HEK293 (cell line): Measurements from ENCODE around the gene DLGAP3.

ENCODE experiments used
- CTCF ChIA-PET: fragments of 350-600 bp; formaldehyde crosslinking; extraction: SDS; loops from one replicate; lab custom pipeline; 2021; ENCODE audit warnings: antibody characterized with exemption; lab: Yijun Ruan, JAX
- POLR2A ChIA-PET: fragments of 300-600 bp; formaldehyde crosslinking; extraction: SDS; loops from one replicate; lab custom pipeline; 2020; ENCODE audit warnings: antibody characterized with exemption, inconsistent platforms; lab: Yijun Ruan, JAX
- H3K27ac ChIP-seq: fragments of 200-500 bp; sonication (Bioruptor generic); 2 replicates; pipeline ENCODE4 v1.5.1; 2014; ENCODE audit warnings: low read depth, low read length, control low read depth, inconsistent platforms; ENCODE audit errors: extremely low read depth
- H3K36me3 ChIP-seq, 2 experiments: fragments of 200-500 bp in 1 of 2; sonication (Bioruptor generic) in 1 of 2; 1 replicate in 1 of 2; 2 replicates in 1 of 2; pipeline ENCODE4 v1.5.1; 2014 to 2017; ENCODE audit warnings: inconsistent platforms in 2 of 2, low read length in 2 of 2; ENCODE audit not compliant: control insufficient read depth in 2 of 2, insufficient read depth in 1 of 2
- H3K4me1 ChIP-seq: fragments of 200-500 bp; sonication (Bioruptor generic); 2 replicates; pipeline ENCODE4 v1.5.1; 2014; ENCODE audit warnings: mild to moderate bottlenecking, low read length, inconsistent platforms; ENCODE audit not compliant: control insufficient read depth, insufficient read depth
- H3K4me3 ChIP-seq: 2 replicates; pipeline ENCODE4 v1.5.1; 2011; ENCODE audit warnings: low read depth, mild to moderate bottlenecking, control low read depth, low read length, moderate library complexity
- H3K9me3 ChIP-seq: fragments of 200-500 bp; sonication (Bioruptor generic); 2 replicates; pipeline ENCODE4 v1.5.1; 2014; ENCODE audit warnings: low read depth, low read length, inconsistent platforms; ENCODE audit not compliant: control insufficient read depth, insufficient read depth
- EGR2 ChIP-seq: fragments of 450-650 bp; formaldehyde crosslinking; IDR thresholded peaks from 2 replicates; pipeline ENCODE4 v1.5.1; 2016; ENCODE audit warnings: low read depth, missing biosample characterization, missing genetic modification characterization
- GLI4 ChIP-seq: fragments of 450-650 bp; formaldehyde crosslinking; IDR thresholded peaks from 2 replicates; pipeline ENCODE4 v1.5.1; 2016; ENCODE audit warnings: missing biosample characterization, missing genetic modification characterization
- GLIS2 ChIP-seq: fragments of 450-650 bp; formaldehyde crosslinking; IDR thresholded peaks from 2 replicates; pipeline ENCODE4 v1.5.1; 2016; ENCODE audit warnings: missing biosample characterization, missing genetic modification characterization
- INSM2 ChIP-seq: fragments of 450-650 bp; formaldehyde crosslinking; IDR thresholded peaks from 2 replicates; pipeline ENCODE4 v1.5.1; 2016; ENCODE audit warnings: missing biosample characterization, missing genetic modification characterization
- OSR2 ChIP-seq: fragments of 450-650 bp; formaldehyde crosslinking; IDR thresholded peaks from 2 replicates; pipeline ENCODE4 v1.5.1; 2016; ENCODE audit warnings: missing biosample characterization, missing genetic modification characterization
- OVOL3 ChIP-seq: fragments of 450-650 bp; formaldehyde crosslinking; IDR thresholded peaks from 2 replicates; pipeline ENCODE4 v1.5.1; 2016; ENCODE audit warnings: missing biosample characterization, missing genetic modification characterization
- PRDM6 ChIP-seq: fragments of 450-650 bp; formaldehyde crosslinking; IDR thresholded peaks from 2 replicates; pipeline ENCODE4 v1.5.1; 2017; ENCODE audit warnings: missing biosample characterization, missing genetic modification characterization
- SP2 ChIP-seq: fragments of 450-650 bp; formaldehyde crosslinking; IDR thresholded peaks from 2 replicates; pipeline ENCODE4 v1.5.1; 2016; ENCODE audit warnings: missing biosample characterization, missing genetic modification characterization
- YY2 ChIP-seq: fragments of 450-650 bp; formaldehyde crosslinking; IDR thresholded peaks from 2 replicates; pipeline ENCODE4 v1.5.1; 2016; ENCODE audit warnings: missing biosample characterization, missing genetic modification characterization
- ZBTB17 ChIP-seq: fragments of 450-650 bp; formaldehyde crosslinking; IDR thresholded peaks from 2 replicates; pipeline ENCODE4 v1.5.1; 2016; ENCODE audit warnings: missing biosample characterization, missing genetic modification characterization
- ZBTB48 ChIP-seq: fragments of 450-650 bp; formaldehyde crosslinking; IDR thresholded peaks from 2 replicates; pipeline ENCODE4 v1.5.1; 2016; ENCODE audit warnings: missing biosample characterization, missing genetic modification characterization
- ZFP41 ChIP-seq: fragments of 450-650 bp; formaldehyde crosslinking; IDR thresholded peaks from 2 replicates; pipeline ENCODE4 v1.5.1; 2016; ENCODE audit warnings: missing biosample characterization, missing genetic modification characterization, borderline replicate concordance
- ZNF10 ChIP-seq: fragments of 450-650 bp; formaldehyde crosslinking; IDR thresholded peaks from 2 replicates; pipeline ENCODE4 v1.5.1; 2017; ENCODE audit warnings: missing biosample characterization, missing genetic modification characterization
- ZNF114 ChIP-seq: fragments of 450-650 bp; formaldehyde crosslinking; IDR thresholded peaks from 2 replicates; pipeline ENCODE4 v1.5.0; 2017; ENCODE audit warnings: missing biosample characterization, missing genetic modification characterization
- ZNF175 ChIP-seq: fragments of 450-650 bp; formaldehyde crosslinking; IDR thresholded peaks from 2 replicates; pipeline ENCODE4 v1.5.1; 2016; ENCODE audit warnings: missing biosample characterization, missing genetic modification characterization
- ZNF221 ChIP-seq: fragments of 450-650 bp; formaldehyde crosslinking; IDR thresholded peaks from 2 replicates; pipeline ENCODE4 v1.5.1; 2017; ENCODE audit warnings: missing biosample characterization, missing genetic modification characterization, borderline replicate concordance
- ZNF324 ChIP-seq: fragments of 450-650 bp; formaldehyde crosslinking; IDR thresholded peaks from 2 replicates; pipeline ENCODE4 v1.5.1; 2016; ENCODE audit warnings: missing biosample characterization, missing genetic modification characterization
- ZNF391 ChIP-seq: fragments of 450-650 bp; formaldehyde crosslinking; IDR thresholded peaks from 2 replicates; pipeline ENCODE4 v1.5.1; 2016; ENCODE audit warnings: low read depth, missing biosample characterization, missing genetic modification characterization, borderline replicate concordance
- ZNF394 ChIP-seq: fragments of 450-650 bp; formaldehyde crosslinking; IDR thresholded peaks from 2 replicates; pipeline ENCODE4 v1.5.1; 2016; ENCODE audit warnings: missing biosample characterization, missing genetic modification characterization, mild to moderate bottlenecking, moderate library complexity, borderline replicate concordance
- ZNF488 ChIP-seq: fragments of 450-650 bp; formaldehyde crosslinking; IDR thresholded peaks from 2 replicates; pipeline ENCODE4 v1.5.1; 2016; ENCODE audit warnings: missing biosample characterization, missing genetic modification characterization
- ZNF513 ChIP-seq: fragments of 450-650 bp; IDR thresholded peaks from 2 replicates; pipeline ENCODE4 v1.5.1; 2018; ENCODE audit warnings: missing biosample characterization, missing genetic modification characterization
- ZNF555 ChIP-seq: fragments of 450-650 bp; formaldehyde crosslinking; conservative IDR thresholded peaks from 2 replicates; pipeline ENCODE4 v1.5.1; 2017; ENCODE audit warnings: missing biosample characterization, mild to moderate bottlenecking, missing genetic modification characterization, inconsistent platforms
- ZNF558 ChIP-seq: fragments of 450-650 bp; formaldehyde crosslinking; IDR thresholded peaks from 2 replicates; pipeline ENCODE4 v1.5.1; 2016; ENCODE audit warnings: missing biosample characterization, missing genetic modification characterization
- ZNF623 ChIP-seq: fragments of 450-650 bp; formaldehyde crosslinking; IDR thresholded peaks from 2 replicates; pipeline ENCODE4 v1.5.1; 2016; ENCODE audit warnings: missing biosample characterization, missing genetic modification characterization
- ZNF658 ChIP-seq: fragments of 450-650 bp; formaldehyde crosslinking; IDR thresholded peaks from 2 replicates; pipeline ENCODE4; 2016; ENCODE audit warnings: missing biosample characterization, missing genetic modification characterization
- ZNF76 ChIP-seq: fragments of 450-650 bp; formaldehyde crosslinking; IDR thresholded peaks from 2 replicates; pipeline ENCODE4; 2016; ENCODE audit warnings: low read depth, missing biosample characterization, missing genetic modification characterization, borderline replicate concordance
- ZNF791 ChIP-seq: fragments of 450-650 bp; formaldehyde crosslinking; IDR thresholded peaks from 2 replicates; pipeline ENCODE4 v1.5.1; 2016; ENCODE audit warnings: missing biosample characterization, missing genetic modification characterization
- ZSCAN18 ChIP-seq: fragments of 450-650 bp; formaldehyde crosslinking; IDR thresholded peaks from 2 replicates; pipeline ENCODE4 v1.5.1; 2016; ENCODE audit warnings: missing biosample characterization, missing genetic modification characterization
- ZSCAN30 ChIP-seq: fragments of 450-650 bp; IDR thresholded peaks from 2 replicates; pipeline ENCODE4 v1.5.1; 2018; ENCODE audit warnings: missing biosample characterization, mild to moderate bottlenecking, missing genetic modification characterization, moderate library complexity

Gene DLGAP3

GRCh38 chr1:34974626-34975025 is 45.2 kb upstream of the DLGAP3 start (continued):
- TF ChIP-seq ZNF391 (tag by site-specific recombination) = no peak

- no peaks in the 10 kb centered on the region for H3K9me3 ChIP-seq
- no peaks in the 10 kb centered on the region for H3K4me1 ChIP-seq
- ChIA-PET POLR2A (interaction anchor here (1.5 kb wide), 1 partner anchor 11 kb away, joined by 5 read pairs; no protein-coding TSS in a partner anchor), CTCF (no interaction called here)
- TF ChIP-seq SP2 (no peak), ZNF513 (tag by site-specific recombination) (no peak), ZNF623 (tag by site-specific recombination) (no peak), ZNF488 (tag by site-specific recombination) (no peak), ZNF555 (tag by site-specific recombination) (no peak), EGR2 (tag by site-specific recombination) (no peak), ZNF658 (no peak), ZNF76 (tag by site-specific recombination) (no peak), GLI4 (no peak), ZNF791 (tag by site-specific recombination) (no peak), ZNF221 (tag by site-specific recombination) (no peak), ZNF324 (tag by site-specific recombination) (no peak), YY2 (tag by site-specific recombination) (no peak)
- H3K27ac ChIP-seq = no peak overlapping the region
- no peaks in the 10 kb centered on the region for H3K36me3 ChIP-seq
- H3K4me3 ChIP-seq = no peak overlapping the region
These were observed 43.9 kb upstream of the DLGAP3 start for GRCh38 chr1:34973326-34973725.

- Histone ChIP-seq H3K27ac (no peak overlapping the region), H3K4me1 (no peaks in the 10 kb centered on the region), H3K9me3 (no peaks in the 10 kb centered on the region), H3K4me3 (no peak overlapping the region), H3K36me3 (no peaks in the 10 kb centered on the region)
- CTCF ChIA-PET = no interaction called here
- 0 out of 2 replicates have a peak, but pooled peaks have one; percentile 17 for TF ChIP-seq OSR2
- TF ChIP-seq ZNF558 = peak; percentile 71; the same call in 1 of the 2 replicates
- TF ChIP-seq ZSCAN18 (tag by site-specific recombination) = no peak
- no peak for TF ChIP-seq ZNF175 (tag by site-specific recombination)
- no peak for TF ChIP-seq ZNF114 (tag by site-specific recombination)
- 0 out of 2 replicates have a peak, but pooled peaks have one; percentile 24 for TF ChIP-seq ZBTB17
- TF ChIP-seq ZSCAN30 (tag by site-specific recombination) = no peak
- TF ChIP-seq ZFP41 (tag by site-specific recombination) = no peak
- TF ChIP-seq ZBTB48 (tag by site-specific recombination) = 0 out of 2 replicates have a peak, but pooled peaks have one; percentile 24
- TF ChIP-seq PRDM6 (tag by site-specific recombination) = no peak
- TF ChIP-seq GLIS2 (tag by site-specific recombination) = no peak
- TF ChIP-seq OVOL3 (tag by site-specific recombination) = no peak
- no peak for TF ChIP-seq INSM2 (tag by site-specific recombination)
- TF ChIP-seq ZNF10 (tag by site-specific recombination) = 0 out of 2 replicates have a peak, but pooled peaks have one; percentile 59
- 0 out of 2 replicates have a peak, but pooled peaks have one; percentile 14 for TF ChIP-seq ZNF394
- POLR2A ChIA-PET = interaction anchor here (1.7 kb wide), 1 partner anchor 14 kb away, joined by 5 read pairs; the partner anchor contains the start of gene TMEM35B
These were observed 41.4 kb upstream of the DLGAP3 start for GRCh38 chr1:34970829-34971228.
